DMS 273 treated with DMSO at 0.1 percent for 48 hours (cell line): Measurements from ENCODE around the gene TACR2.
"Not testable (repeated sequence)": the region's sequence is repeated elsewhere in the genome, so short reads cannot be mapped to it uniquely, and the experiment has no call there.

Experiments
- DNase-seq: peaks from one replicate; lab custom pipeline; 2025; lab: John Stamatoyannopoulos, UW

Gene TACR2

DNA sequence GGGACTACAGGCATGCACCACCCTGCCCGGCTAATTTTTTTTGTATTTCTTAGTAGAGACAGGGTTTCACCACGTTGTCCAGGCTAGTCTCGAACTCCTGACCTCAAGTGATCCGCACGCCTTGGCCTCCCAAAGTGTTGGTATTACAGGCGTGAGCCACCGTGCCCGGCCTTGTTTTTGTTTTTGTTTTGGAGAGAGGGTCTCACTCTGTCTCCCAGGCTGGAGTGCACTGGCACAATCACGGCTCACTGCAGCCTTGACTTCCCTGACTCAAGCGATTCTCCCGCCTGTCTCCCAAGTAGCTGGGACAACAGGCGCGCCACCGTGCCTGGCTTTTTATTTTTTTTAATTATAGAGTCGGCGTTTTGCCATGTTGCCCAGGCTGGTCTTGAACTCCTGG is 33.7 kb upstream of the TACR2 start:
- not testable (repeated sequence) for DNase-seq

DNA sequence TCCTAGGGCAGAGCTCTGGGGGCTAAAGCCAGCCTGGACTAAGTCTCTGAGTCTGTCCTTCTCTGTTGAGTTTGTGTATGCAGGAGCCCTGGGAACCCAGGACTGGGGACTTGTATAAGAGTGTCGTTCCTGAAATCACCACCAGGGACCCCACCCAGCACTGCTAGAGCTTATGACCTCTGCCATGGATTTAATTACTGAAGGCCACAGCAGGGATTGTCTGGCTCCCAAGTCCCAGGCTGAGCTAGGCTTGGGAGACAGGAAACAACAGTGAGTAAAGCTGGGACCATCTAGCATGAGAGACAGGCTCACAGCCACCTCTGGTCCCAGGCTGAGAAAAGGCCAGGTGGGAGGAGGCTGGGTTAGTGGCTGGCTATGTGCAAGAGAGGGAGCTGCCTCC is 33.1 kb upstream of the TACR2 start:
- peak; percentile 46 for DNase-seq

DNA sequence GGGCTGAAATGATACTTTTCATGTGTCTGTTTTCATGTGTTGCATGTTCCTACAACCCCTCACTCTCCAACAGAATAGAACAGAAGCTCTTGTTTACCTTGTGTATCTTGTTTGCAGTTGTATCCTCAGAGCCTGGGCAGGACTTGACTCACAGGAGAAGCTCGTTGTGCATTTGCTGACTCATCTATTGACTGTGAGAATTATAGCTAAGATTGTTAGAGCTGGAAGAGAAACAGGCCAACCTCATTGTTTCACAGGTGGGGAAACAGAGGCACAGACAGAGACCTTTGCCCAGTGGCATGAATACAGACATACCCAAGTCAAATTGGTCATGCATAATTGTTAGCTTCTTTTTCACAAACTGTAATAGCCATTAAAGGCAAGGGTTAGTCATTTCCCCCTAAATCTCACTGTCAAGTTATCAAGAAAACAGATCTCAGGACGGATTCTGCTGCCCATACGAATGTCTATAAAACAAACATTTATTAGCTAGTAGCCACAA is 30.0 kb upstream of the TACR2 start:
- DNase-seq, result no peak

DNA sequence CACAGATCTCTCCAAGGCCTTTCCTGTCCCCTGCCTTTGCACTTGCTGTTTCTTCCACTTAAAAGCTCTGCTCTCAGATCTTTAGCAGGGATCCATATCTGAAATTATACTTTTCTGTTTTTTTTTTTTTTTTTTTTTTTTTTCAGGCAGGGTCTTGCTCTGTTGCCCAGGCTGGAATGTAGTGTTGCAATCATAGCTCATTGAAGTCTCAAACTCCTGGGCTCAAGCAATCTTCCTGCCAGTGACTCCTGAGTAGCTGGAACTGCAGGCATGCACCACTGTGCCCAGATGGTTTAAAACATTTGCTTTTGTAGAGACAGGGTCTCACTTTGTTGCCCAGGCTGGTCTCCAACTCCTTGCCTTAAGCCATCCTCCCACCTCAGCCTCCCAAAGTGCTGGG is 29.5 kb upstream of the TACR2 start:
- no peak for DNase-seq

DNA sequence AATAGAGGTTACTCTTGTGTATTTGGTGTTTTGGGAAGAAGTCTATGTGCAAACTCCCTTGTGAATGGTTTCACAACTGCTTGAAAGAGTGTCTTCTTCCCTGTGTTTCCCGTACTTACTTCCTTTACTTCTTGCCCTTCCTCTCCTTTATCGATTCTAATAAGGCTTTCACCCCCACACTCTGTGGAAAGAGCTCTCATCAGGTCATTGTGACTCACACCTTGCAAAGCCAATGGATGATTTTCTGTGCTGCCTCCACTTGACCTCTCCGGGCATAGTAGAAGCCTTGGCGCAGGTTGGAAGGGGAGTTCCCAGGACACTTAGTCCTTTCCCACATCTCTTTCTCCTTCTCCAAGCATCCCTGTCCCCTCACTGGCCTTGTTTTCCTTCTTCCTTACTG is 28.3 kb upstream of the TACR2 start:
- DNase-seq, result no peak

DNA sequence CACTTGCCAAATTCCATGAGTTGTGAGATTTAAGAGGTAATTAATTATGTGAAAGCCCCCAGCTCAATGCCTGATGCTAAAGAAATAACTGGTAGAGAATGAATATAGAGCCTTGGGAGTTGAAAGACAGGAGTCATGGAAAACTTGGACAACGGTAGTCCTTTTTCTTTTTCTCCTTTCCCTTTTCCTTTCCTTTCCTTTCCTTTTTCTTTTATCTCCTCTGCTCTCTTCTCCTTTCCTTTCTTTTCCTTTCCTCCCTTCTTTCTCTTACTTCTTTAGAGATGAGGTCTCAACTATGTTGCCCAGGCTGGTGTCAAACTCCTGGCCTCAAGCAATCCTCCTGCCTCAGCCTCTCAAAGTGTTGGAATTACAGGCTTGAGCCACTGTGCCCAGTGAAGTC is 26.6 kb upstream of the TACR2 start:
- no peak for DNase-seq

DNA sequence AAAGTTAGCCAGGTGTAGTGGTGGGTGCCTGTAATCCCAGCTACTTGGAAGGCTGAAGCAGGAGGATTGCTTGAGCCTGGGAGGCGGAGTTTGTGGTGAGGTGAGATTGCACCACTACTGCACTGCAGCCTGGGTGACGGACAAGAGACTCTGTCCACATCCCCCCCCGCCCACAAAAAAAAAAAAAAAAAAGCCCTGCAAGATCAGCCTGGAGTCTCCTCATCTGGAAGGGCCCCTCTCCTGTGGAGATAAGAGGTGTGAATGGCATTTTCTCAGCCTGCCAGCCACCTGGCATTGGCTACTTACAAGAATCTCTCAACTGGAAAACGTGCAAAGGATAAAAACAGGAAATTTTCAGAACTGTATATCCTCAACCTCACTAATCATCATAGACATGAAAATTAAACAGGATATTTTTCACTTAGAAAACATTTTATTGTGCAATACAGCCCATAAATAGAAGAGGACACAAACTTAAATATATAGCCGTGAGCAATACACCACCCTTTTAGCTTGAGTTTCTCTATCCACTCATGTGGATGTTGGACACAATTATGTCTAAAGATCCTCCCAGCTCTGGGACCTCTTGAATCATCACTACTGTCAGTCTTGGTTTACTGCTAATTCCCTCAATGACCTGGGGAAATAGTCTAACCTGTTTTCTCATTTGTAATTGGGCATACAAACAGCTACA is 23.2 kb upstream of the TACR2 start:
- DNase-seq, result no peak

DNA sequence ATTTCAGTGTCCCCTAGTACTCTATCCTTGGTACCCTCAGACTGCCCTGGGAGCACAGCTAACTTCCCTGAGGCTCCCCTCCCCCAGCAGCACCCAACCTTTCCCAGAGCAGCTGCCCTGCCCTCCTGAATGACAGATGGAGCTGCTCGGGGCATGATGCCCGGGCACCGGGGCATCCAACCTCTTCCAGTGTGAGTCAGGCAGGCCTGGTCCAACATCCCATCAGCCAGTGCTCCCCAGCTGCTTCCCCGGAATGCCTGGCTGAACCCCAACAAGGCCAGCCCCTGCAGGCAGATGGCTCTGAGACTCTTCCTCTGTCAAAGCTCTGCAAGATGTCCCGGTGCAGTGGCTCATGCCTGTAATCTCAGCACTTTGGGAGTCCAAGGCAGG is 22.6 kb upstream of the TACR2 start:
- peak; percentile 85 for DNase-seq

DNA sequence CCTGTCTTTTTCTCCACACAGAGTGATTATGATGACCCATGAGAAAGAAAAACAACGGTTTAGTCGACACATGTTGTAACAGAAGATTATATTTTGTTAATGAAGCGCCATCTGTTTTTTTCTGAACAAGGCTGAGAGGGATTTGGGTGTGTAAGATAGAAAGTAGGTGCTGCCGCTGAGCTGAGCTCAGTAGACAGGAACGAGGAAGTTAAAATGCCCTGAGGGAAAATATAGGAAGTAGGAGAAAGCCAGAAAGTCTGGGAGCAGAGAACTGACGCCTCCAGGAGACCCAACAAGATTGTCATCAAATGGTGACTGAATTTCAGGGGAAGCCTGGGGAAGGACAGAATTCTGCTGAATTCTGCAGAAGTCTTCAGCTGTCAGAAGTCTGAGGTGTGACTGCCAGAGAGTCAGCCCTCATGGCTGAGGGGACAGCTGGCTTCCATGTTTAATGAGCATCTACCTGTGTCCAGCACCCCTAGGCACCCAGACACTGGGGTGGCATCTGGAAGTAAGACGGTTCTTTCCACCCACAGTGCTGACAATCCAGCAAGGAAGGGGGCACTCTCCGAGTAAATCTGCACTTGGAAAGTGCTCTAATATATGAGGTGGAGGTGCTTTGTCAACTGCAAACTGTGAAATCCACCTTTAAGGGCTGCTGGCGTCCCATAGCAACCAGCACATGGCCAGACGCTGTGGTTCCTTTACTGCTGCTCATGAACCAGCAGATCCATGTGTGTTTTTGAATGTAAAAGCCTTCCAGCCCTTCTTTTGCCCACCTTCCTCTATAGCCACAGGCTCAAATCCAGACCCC is 22.0 kb upstream of the TACR2 start:
- DNase-seq, result peak; percentile 77

DNA sequence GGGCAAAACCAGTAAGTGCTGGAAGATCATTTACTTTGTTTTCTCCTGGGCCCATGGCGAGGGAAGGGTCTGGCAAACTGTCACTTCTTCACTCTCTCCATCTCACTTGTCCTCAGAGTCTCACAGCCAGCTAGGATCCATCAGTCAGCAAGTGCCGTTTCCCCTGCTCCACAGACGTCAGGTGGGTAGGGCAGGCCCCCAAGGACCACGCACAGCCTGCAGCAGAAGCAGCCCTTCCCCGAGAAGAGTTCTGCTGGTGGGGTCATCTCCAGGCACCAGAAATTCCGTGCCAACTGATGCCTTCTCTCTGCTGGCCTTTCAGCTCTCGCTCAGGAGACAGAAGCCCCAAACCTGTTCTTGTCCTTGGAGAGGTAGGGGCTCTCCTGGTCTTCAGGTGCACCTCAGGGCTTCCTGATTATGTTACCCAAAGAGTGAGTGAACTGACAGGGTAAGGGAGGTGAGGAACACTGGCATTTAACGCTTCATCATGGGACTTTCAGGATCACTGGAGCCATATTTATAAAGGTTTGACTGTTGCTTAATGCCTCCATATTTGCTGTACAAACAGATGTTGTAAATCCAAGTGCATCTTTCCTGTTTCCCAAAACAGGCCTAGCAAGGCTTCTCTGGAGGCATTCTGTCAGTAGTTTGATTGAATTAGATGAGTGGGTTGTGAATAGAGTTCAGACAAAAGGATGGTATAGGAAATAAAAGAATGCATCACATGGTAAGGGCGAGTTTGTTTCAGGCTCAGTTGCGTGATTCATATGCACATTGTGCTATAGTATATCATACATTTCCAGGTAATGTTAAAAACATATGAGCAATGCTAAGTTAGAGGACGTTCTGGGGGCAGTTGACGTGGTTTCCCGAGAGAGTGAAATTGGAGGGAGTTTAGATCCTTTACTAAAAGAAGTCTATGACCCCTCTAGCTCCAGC is 20.9 kb upstream of the TACR2 start:
- DNase-seq, result no peak

DNA sequence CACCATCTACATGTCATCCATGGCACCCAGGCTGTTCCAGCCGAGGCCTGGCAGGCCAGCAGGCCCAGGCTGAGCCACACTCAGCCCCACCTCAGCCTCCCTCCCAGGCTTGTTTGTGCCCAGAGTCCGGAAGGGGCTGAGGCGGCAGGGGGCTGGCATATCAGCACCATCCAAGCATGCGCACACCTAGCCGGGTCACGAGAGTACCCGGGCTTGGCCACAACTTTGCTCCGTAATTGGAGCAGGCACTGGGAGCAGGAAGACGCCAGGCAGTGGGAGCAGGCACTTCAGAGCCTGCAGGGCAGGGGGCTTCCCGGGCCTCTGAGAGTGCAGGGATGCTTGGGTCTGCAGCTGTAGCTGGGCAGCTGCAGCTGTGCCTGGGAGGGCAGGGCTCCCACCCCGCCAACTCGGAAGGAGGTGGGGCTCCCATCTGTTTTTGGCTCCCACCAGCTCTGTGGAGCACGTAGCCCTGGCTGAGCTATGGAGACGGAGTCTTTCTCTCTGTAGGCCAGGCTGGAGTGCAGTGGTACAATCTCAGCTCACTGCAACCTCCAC is 19.3 kb upstream of the TACR2 start:
- no peak for DNase-seq

DNA sequence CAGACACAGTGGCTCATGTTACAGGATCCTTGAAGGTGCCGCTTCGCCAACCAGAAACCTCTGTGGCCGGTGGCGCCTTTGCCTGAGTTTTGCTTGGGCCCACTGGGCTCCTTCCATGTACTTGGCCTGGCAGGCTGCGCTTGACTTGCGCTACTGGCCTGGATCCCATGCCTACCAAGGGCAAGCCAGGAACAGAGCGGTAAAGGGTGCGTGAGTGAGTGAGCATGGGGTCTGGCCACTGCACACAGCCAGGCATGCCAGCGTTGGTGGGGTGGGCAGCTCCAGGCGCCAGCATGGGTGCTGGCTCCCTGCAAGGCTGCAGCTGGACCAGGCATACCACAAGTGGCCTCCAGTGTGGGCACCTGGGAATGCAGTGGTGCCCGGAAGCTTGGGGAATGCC is 18.2 kb upstream of the TACR2 start:
- no peak for DNase-seq

DNA sequence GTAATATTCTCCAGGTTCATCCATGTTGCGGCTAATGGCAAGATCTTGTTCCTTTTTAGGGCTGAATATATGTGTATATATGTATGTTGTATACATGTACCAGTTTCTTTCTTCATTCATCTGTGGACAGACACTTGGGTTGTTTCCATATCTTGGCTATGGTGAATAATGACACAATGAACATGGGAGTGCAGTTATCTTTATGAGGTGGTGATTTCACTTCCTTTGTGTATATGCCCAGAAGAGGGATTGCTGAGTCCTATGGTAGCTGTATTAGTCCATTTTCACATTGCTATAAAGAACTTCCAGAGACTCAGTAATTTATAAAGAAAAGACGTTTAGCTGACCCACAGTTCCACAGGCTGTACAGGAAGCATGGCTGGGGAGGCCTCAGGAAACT is 17.5 kb upstream of the TACR2 start:
- no peak for DNase-seq

DNA sequence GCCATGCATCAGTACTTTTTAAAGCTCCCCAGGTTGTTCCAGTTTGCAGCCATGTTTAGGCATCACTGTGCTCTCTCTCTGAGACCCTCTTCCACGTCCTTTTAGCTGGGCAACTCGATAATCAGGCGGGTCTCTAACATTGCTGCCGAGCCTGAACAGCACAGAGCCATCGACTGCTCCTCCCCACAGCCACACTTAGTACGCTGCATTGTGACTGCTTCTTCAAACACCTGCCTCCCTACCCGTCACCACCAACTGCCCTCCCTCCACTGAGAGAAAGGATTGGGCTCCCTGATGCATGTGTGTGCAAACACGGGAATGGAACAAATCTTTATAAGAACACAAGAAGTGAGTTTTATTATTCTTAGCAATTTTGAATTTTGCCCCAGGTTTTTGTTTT is 11.4 kb upstream of the TACR2 start:
- no peak for DNase-seq

DNA sequence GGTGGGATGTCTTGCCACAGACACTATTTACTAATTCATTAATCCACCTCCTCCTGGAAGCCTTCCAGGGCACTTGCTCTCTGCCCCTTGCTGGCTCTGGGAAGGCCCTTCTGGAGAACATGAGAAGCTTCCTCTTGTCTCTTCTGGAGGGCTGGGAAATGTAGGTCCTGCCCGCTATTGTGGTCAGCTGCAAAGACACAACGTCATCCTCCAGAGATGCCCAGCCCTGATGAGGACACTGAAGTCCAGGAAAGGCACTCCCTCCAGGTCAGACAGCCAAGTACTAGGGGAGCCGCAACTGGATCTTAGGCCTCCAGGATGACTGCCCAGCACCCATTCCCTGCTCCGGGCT is 9.6 kb upstream of the TACR2 start:
- DNase-seq, result no peak

DNA sequence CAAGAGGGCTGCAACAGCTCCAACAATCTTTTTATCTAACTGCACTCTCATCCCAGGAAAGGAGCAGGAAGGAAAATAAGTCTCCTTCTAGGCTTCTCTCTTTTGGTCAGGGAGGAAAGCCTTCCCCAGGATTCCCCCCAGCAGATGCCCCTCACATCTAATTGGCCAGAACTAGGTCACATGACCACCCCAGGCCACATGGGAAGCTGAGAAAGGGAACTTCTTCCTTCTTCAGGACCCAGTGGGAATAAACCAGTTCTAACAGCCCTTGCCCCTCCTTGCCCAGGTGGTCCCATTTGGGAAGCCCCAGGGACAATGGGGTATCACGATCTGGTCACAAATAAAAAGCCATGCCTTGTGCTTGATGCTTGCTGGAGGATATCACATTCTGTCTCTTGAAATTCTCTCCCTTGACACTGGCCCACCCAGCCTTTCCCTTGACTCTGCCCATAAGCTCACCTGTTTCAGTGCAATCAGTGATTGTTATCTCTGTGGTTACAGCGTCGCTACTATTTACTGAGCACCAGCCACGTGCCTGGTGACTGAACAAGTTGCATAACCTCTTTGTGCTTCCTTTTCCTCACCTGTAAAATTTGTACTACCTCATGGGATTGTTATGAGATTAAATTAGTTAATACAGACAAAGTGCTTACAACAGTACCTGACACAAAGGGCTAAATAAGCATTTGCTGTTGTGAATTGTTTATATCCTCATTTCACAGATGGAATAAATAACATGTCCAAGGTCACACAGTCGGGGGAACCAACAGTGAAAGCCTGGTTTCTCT is 9.0 kb upstream of the TACR2 start:
- DNase-seq, result no peak

DNA sequence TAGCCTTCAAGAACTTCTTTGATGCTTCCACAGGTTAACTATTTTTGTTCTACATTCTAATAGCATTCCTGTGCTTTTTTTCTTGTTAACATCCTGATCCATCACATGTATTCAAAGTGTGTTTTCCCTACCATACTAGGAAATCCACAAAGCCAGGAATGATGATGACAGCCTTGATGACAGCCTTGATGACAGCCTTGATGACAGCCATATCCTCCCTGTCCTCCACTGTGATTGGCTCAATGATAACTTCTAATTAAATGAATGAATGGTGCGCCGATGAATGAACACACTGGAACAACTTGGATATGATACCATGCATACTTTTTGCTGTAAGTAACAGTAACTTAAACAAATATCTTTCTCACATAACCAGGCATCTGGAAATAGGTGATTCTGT is 8.3 kb upstream of the TACR2 start:
- no peak for DNase-seq

DNA sequence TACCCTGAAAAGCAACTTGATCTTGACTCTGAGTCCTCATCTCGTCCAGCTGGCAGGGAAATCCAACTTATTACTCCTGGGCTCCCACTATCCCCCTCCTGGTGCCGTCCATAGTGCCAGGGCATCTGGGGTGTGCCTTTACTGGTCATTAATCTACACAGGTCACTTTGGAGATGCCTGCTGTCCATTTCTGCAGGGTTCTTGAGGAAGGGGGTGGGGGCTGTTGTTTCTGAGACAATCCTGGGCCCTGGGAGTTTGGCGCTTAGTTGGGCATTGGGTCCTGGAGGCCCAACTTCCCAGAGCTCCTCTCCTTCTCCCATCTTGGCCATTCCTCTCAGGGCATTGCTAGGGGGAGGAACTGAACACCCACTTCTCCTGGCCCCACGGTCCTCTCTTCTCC is 6.0 kb upstream of the TACR2 start:
- DNase-seq, result no peak

DNA sequence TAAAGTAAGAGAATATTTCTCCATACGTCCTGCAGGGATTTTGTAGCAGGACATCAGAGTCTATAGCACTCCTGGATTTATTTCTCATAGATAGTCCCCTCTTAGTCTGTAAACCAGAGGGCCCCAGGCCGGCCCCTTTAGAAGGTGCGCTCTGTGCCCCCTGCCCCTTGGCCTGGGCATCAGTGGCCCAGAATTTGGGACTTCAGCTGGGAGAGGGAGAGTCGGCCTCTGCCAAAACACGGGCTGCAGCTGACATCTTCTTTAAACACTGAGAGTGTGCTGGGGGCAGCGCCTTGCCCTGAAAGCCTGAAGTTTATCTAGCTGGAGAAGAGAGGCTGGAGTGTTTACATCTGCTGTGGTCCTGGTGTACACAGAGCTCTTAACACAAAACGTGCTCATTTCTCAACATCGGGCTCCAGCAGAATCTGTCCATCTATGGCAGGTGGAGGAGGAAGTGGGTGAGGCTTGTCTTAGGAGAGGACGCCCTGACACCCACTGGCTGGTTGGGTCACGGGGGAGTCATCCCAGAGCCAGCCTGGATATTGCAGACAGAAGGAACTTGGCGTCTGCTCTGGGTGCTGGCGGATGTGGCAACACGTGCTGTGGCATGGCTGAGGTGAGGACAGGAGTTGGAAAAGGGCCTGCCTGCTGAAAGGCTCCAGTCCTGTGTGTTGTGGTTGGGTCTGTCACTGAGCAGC is 5.0 kb upstream of the TACR2 start:
- DNase-seq, result no peak

DNA sequence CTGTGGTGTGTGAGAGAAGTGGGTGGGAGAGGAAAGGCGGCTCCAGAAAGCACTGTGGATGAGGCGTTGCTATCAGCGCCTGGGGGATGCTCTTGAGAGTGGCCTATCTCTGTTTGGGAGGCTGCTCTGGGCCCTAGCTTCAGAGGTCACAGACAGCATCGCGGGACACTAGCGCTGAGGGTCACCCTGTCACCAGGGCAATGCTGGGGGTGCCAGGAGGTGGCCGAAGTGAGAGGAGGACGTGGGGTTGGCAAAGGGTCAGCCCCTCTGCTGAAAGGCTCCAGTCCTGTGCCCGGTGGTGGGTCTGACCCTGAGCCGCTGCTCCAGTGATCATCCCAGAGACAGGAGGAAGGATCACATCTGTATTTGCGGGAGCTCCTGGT is 3.0 kb upstream of the TACR2 start:
- DNase-seq, result no peak
